SK-N-MC (cell line): ENCODE data around the gene PXT1.

Source experiments
- DNase-seq: peaks from one replicate; pipeline ENCODE4 v3.0.0-alpha.2; 2011; ENCODE audit warnings: low read depth, low spot score
- H3K27ac ChIP-seq: fragments of 200-600 bp; sonication (generic); 2 replicates; pipeline ENCODE4 v1.5.1; 2016; ENCODE audit warnings: mixed run types
- H3K36me3 ChIP-seq: fragments of 200-600 bp; sonication (generic); 2 replicates; pipeline ENCODE4 v1.6.1; 2017; ENCODE audit warnings: antibody characterized with exemption, low read length, mixed read lengths; ENCODE audit not compliant: insufficient read depth
- H3K4me3 ChIP-seq: fragments of 200-600 bp; sonication (generic); 2 replicates; pipeline ENCODE4 v1.5.1; 2016
- H3K9ac ChIP-seq: fragments of 200-600 bp; sonication (generic); 2 replicates; pipeline ENCODE4 v1.8.0; 2017; ENCODE audit warnings: mixed run types, mixed read lengths; ENCODE audit not compliant: insufficient read length
- H3K9me3 ChIP-seq: fragments of 200-600 bp; sonication (generic); 2 replicates; pipeline ENCODE4 v1.6.1; 2017; ENCODE audit warnings: low read depth, mild to moderate bottlenecking, antibody characterized with exemption, low read length, moderate library complexity, mixed read lengths
- EZH2 ChIP-seq: fragments of 200-600 bp; sonication (generic); IDR thresholded peaks from one replicate; pipeline ENCODE4 v1.6.1; 2017; ENCODE audit warnings: antibody characterized with exemption
- FOXP2 ChIP-seq: optimal IDR thresholded peaks from 2 replicates; pipeline ENCODE3; 2011; ENCODE audit warnings: mild to moderate bottlenecking, moderate library complexity; ENCODE audit not compliant: insufficient read depth; ENCODE audit errors: extremely low read length, control extremely low read depth
- POLR2AphosphoS5 ChIP-seq: IDR thresholded peaks from 2 replicates; pipeline ENCODE4 v1.6.1; 2012; ENCODE audit warnings: mild to moderate bottlenecking, low read depth, low read length, borderline replicate concordance

Gene PXT1

DNA sequence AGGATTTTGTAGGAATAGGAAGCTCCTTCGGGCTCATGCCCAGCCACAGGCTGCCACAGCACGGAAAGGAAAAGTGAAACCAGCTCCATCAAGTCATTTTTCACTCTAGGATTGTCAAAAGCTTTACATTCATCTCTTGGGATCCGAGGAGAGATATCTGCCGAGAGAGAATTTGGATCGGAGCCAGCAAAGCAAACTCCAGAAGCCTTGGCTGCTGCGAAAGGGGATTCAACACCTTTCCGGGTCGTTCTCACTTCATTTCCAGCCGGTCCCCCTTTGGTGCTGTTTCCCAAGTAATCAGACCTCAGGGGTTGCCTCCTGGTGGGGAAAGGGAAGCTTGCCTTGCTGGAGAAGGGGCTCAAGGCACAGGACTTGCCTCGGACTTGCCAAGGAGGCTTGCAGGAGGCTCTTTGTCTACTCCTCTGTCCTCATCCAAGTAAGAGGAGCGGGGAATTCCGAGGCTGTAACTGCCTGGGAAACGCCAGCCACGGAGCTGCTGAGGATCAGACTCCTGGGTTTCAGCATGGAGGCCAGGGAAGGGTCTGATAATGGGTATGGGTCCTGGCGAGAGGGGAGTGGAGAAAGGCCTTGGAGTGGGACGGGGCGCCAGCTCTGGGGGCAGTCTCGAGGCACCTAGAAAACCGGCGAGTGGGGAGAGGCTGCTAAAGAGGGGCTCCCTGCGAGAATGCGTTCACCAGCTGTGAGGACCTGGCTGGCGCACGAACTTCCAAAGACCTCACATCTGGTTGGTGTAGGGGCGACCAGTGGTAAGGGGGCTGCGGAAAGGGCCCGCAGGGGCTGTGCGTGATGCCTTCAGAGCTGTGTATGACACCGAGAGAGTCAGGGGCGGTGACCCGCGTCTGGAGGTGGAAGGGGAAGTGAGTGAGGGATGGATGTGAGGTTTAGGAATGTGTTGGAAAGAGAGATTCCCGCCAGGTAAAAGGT lies 55.9 kb downstream of the PXT1 start:
- Histone ChIP-seq H3K27ac (no peak overlapping the region), H3K4me3 (peak overlapping the region; percentile 73), H3K9me3 (no peaks in the 10 kb centered on the region), H3K9ac (peak overlapping the region; percentile 11), H3K36me3 (no peaks in the 10 kb centered on the region)
- TF ChIP-seq EZH2 = no peak
- no peak for TF ChIP-seq POLR2AphosphoS5
- no peak for TF ChIP-seq FOXP2
- no peak for DNase-seq

DNA sequence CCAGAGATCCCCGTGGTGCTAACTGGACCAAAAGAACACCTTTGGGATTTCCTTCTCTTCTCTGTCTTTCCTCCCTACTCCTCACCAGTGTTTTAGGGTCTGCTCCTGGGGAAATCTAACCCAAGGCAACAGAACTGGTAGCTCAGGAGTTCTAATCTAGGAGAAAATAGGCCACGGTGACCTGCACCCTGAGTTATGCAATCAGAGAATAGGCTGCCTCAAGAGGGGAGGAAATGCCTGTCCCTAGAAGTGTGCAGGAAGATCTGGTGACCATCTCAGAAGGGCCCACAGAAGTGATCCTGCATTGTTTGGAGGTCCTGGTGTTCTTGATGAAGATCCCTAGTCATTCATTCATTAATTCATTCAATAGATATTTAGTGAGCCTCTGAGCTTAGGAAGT lies 58.6 kb downstream of the PXT1 start:
- DNase-seq = no peak

DNA sequence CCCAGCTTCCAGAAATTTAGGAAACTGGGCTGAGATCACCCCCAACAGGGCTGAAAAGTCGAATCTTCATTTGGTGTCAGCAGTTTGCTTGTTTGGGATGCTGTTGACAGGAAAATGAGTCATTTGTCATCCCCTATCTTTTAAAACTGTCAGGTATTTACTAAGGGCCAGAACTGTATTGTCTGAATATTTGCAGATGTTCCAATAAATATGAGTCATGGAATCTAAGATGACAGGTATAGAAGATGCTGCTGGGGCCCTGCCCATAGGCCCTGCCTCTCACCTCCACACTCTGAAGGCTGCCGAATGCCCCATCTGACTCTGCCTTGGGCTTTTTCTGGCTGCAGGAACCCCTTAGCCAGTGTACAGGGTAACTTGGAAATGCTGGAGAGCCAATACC lies 59.0 kb downstream of the PXT1 start:
- H3K27ac ChIP-seq = no peak overlapping the region

More for the DNA sequence above, 58.6 kb downstream of the PXT1 start:
- no peak overlapping the region for H3K27ac ChIP-seq
- H3K9me3 ChIP-seq = no peaks in the 10 kb centered on the region
- H3K4me3 ChIP-seq = no peak overlapping the region
- no peaks in the 10 kb centered on the region for H3K36me3 ChIP-seq
- no peak overlapping the region for H3K9ac ChIP-seq
- no peak for TF ChIP-seq FOXP2
- no peak for TF ChIP-seq POLR2AphosphoS5
- TF ChIP-seq EZH2 = no peak

DNA sequence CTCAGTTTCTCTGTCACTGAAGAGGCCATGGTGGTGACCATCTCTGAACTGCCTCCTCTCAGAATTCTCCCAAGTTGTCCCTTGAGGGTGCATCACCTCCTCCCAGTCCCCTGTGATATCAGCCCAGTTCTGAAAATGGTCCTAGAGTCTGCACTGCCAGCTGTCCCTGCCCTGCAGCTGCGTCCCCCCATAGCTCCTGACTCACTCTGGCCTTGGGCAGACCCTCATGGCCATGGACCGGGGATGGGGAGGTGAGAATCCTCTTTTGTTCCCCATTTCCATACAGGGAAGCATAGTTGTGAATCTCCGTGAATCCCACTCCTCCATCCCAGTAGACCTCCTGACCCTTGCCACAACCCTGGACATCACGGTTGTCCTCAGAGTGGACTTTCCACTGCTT lies 59.7 kb downstream of the PXT1 start:
- TF ChIP-seq FOXP2 (no peak), POLR2AphosphoS5 (no peak), EZH2 (no peak)
- no peak overlapping the region for H3K27ac ChIP-seq
- H3K4me3 ChIP-seq = no peak overlapping the region
- DNase-seq = no peak
- H3K9ac ChIP-seq = no peak overlapping the region
- H3K36me3 ChIP-seq = no peaks in the 10 kb centered on the region
- H3K9me3 ChIP-seq = no peaks in the 10 kb centered on the region

More for the DNA sequence above, 59.0 kb downstream of the PXT1 start:
- DNase-seq = no peak
- no peak for TF ChIP-seq EZH2
- TF ChIP-seq POLR2AphosphoS5 = no peak
- TF ChIP-seq FOXP2 = no peak
- Histone ChIP-seq H3K9ac (no peak overlapping the region), H3K4me3 (no peak overlapping the region), H3K9me3 (no peaks in the 10 kb centered on the region), H3K36me3 (no peaks in the 10 kb centered on the region)

- H3K36me3 ChIP-seq = no peaks in the 10 kb centered on the region
- H3K9me3 ChIP-seq = no peaks in the 10 kb centered on the region
- no peak overlapping the region for H3K4me3 ChIP-seq
- no peak for DNase-seq
- no peak overlapping the region for H3K9ac ChIP-seq
- no peak for TF ChIP-seq EZH2
- TF ChIP-seq FOXP2 = no peak
- no peak for TF ChIP-seq POLR2AphosphoS5
- H3K27ac ChIP-seq = no peak overlapping the region
These were observed 60.9 kb downstream of the PXT1 start for GRCh38 chr6:36381502-36382389.

GRCh38 chr6:36380166-36380565 lies 62.5 kb downstream of the PXT1 start:
- Histone ChIP-seq H3K9me3 (no peaks in the 10 kb centered on the region), H3K27ac (no peak overlapping the region)
- TF ChIP-seq EZH2 = no peak
- no peak for TF ChIP-seq POLR2AphosphoS5
- TF ChIP-seq FOXP2 = no peak

GRCh38 chr6:36378936-36379335 lies 63.7 kb downstream of the PXT1 start:
- TF ChIP-seq EZH2 (no peak), POLR2AphosphoS5 (no peak), FOXP2 (no peak)
- H3K9ac ChIP-seq = no peak overlapping the region
- H3K4me3 ChIP-seq = no peak overlapping the region
- H3K27ac ChIP-seq = no peak overlapping the region
- H3K9me3 ChIP-seq = no peaks in the 10 kb centered on the region
- no peak for DNase-seq
- H3K36me3 ChIP-seq = no peaks in the 10 kb centered on the region

More at GRCh38 chr6:36380166-36380565, 62.5 kb downstream of the PXT1 start:
- Histone ChIP-seq H3K4me3 (no peak overlapping the region), H3K36me3 (no peaks in the 10 kb centered on the region), H3K9ac (no peak overlapping the region)
- DNase-seq = no peak

DNA sequence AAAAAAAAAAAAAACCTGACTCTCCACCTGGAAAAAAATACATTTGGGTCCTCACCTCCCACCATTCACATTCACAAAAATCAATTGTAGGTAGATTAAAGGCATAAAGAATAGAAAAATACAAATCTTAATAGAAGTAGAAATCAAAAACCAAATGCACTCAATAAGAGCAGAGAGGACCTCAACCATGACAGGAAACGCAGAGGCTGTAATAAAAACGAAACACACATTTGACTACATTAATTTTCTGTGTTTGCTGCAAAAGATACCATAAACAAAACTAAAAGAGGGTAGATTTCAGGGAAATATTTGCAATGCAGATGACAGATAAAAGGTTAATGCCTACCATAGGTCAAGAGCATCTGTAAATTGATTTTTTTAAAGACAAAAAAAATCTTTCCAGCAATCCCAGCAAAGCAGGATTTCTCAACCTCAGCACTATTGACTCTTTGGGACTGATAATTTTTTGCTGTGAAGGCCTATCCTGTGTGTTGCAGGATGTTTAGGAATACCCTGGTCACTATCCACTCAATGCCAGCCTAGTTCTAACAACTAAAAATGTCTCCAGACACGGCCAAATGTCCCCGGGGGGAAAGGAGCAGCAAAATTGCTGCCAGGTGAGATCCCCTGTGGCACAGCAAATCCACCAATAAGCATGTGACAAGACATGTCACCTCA lies 64.3 kb downstream of the PXT1 start:
- no peak for DNase-seq
- H3K4me3 ChIP-seq = no peak overlapping the region
- H3K36me3 ChIP-seq = no peaks in the 10 kb centered on the region
- H3K27ac ChIP-seq = no peak overlapping the region
- no peaks in the 10 kb centered on the region for H3K9me3 ChIP-seq
- H3K9ac ChIP-seq = no peak overlapping the region
- no peak for TF ChIP-seq FOXP2
- TF ChIP-seq EZH2 = no peak
- no peak for TF ChIP-seq POLR2AphosphoS5
